Activated naive CD8-positive, alpha-beta T cell treated with anti-CD3 and anti-CD28 coated beads, Interleukin-2, amount 50 U/mL, for 16 hours (primary cell): ENCODE data around the gene ELOVL3.
A peak's percentile ranks its signal among the peaks of the same experiment; 100 is the strongest.

Experiments used
- DNase-seq: peaks from one replicate; pipeline ENCODE4 v3.0.0-alpha.2; 2020; ENCODE audit warnings: low read depth, low spot score

ELOVL3 gene

DNA sequence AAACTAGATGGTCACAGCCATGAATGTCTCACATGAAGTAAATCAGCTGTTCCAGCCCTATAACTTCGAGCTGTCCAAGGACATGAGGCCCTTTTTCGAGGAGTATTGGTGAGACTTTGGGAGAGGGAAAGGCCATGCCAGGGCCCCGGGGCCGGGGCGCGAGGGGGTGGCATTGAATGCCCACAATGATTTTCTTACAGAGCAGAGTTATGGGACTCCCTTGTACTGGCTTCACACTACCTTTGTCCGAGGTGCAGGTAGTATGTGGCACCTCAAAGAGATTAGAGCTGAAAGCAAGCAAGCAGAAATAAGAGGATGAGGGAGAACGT is 407 bp downstream of the ELOVL3 start:
- no peak for DNase-seq

DNA sequence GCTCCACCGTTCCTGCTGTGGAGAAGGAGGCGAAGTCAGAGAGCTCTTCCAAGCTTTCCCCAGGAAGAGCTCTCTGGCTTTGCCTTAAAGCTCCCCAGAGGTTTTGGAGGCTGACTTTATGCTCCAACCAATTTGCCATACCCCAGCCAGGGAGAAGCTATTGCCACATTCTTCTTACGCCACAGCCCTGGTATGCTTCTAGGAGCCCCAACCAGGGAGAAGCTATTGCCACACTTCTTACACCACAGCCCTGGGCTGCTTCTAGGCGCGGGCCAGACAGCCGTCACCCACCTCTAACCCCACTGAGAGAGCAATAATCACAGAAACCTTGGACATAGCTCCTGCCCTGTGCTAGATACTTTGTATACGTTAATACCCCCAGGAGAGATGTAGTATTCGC is 951 bp downstream of the ELOVL3 start:
- DNase-seq = no peak

DNA sequence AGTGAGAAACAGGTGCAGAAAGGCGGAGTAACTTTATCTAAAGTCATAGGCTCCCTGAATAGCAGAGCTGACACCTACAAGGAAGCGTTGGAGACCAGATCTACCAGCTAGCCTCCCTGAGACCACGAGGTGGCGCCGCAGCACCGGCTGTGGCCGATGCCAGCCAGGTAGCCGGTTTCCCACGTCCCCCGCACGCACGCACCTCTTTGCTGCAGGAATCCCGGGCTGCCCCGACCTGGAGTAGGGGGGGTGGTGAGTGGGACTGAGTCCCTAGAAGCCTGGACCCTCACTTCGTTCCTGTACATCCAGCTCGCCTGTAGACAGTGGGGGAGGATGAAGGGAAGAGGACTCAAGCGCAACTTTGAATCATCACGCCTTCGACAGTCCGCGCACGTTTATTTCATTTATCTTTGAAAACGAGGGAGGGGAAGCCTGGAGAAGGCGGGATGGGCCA is 3.7 kb downstream of the ELOVL3 start:
- peak; percentile 70 for DNase-seq

DNA sequence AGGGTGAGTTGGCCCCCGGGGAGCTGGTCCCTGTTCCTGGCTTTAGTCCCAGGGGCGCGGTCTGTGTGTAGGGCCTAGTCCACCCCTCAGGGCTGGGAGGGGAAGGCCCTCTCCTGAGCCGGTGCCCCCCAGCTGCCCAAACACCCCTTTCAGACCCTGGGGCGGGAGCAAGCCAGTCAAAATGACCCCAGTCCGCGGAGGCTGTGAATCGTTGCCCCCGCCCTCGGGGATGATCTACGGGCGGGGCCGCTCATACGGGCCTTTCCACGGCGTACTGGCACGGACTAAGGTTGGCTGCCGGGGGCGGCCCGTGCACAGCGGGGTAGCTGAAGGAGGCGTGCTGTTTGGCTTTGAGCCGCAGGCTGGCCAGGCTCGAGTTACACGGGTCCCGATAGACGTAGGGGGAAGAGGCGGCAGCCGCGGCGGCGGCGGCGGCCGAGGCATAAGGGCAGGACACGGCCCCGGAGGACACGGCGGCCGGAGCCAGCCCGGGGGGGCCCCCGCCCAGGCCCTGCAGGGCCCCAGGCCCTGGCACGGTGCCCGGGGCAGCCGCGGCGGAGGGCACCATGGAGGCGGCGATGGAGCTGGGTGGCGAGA is 4.3 kb downstream of the ELOVL3 start:
- DNase-seq = no peak

DNA sequence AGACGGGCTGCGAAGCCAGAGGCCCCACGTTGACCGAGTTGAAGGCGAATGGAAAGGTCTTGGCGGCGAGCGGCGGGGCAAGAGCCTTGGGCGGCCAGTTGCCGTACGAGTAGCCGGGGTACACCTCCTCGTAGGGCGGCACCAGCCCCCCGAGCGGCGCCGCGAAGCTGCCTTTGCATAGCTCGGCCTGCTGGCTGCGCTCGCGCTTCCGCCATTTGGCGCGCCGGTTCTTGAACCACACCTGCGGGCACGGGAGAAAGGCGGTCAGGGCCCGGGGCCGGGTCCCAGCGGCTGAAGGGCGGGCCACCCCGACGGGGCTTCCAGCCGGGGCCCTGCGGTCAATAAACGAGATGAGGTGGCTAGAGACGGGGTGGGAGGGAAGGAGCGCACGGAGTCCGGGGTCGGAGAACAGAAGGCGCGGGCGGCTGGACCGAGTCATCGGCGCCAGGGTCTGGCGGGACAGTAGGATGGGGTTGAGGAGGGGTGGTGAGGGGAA is 4.8 kb downstream of the ELOVL3 start:
- DNase-seq = no peak

DNA sequence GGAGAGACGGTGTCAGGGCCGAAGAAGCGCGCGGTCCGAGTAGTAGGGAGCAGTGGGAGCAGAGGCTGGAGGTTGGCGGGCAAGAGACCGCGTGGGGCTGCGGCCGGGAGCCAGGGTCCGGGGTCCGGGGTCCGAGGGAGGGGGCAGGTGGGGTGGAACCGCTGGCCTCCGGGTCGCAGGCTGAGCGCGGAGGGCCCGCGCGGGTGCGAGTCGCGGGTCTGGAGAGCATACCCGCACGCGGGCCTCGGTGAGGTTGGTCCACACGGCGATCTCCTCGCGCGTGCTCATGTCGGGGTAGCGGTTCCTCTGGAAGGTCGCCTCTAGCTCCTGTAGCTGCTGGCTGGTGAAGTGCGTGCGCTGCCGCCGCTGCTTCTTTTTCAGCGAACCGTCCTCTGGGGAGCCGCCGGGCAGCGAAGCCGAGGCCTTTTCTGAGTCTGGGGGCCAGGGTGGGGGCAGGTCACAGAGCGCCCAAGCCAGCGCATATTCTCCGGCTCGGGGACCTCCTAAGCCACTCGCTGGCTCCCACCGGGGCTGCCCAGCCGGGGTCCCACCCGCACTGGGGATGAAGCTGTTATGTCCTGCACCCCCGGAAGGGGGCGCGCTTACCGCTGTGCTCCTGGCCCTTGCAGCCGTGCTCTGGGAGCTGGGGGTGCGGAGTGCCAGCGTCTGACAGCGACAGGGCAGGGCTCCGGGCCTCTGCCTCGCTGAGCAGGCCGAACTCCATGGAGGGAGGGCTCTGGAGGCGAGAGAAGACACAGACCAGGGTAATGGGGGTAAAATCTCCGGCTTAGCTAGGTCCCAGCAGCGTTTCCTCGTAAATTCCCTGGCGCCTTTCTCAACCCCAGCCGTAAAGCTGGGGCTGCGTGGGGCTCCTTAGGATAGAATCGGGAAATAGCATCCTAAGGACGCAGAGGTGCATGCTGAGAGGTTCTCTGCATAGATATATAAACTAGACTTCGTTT is 5.5 kb downstream of the ELOVL3 start:
- peak; percentile 32 for DNase-seq

DNA sequence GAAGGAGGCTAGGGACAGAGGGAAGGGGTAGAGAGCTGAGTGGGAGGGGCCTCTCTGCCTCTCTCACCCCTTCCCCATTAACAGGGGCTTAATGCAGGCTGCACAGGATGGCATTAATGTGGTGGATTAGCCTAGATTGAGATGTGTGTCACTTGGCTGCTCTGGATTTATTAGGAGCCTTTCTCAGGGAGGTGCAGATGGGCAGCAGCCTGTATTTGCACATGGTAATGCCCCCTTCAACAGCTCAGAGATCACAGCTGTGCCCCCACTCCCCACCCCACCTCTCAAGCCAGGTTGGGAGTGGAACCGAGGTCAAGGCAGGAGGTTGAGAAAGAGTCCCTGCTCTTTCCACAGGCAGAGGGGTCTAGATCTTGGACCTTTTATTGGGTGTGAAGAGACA is 7.9 kb downstream of the ELOVL3 start:
- DNase-seq = no peak

DNA sequence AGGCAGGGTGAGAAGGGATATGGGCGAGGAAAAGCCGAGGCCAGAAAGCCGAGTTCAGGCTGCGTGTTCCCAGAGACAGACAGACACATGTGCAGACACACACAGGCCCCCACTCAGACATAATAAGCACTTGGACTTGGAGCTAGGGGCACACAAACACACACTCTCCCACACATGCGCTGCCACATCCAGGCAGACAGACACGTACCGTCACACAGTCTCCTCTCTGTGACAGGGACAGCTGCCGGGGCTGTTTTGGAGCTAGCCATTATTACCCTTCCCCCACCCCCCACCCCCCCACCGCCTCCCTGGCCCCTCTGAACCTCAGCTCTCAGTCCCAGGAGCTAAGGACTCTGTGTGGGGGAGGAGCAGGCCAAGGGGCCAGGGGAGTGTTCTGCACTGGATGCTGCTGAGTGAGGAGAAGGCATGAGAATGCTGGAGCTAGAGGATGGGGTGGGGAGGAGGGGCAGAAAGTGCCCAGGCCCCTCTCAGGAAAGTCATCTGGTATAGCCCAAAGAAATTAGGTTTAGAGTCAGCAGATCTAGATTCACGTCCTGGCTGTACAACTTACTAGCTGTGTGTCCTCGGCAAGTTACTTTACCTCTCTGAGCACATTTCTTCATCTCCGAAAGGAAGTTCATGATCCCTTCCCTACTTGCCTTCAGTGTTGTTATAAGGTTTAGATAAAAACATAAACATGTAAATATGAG is 8.9 kb downstream of the ELOVL3 start:
- DNase-seq = no peak

DNA sequence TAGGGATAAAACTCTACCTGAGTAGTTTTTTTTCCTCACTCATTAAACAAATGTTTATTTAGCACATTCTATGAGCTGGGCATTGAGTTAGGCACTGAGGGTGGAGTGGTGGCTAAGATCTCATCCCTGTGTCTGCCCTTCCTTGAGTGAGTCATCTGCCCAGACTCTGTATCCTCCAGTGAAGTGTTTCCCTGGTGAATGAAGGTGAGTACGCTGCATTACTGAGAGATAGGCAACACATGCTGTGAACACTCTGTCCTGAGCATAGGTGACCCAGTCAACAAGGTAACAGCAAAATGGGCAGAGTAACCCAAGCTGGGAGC is 9.5 kb downstream of the ELOVL3 start:
- DNase-seq = no peak

DNA sequence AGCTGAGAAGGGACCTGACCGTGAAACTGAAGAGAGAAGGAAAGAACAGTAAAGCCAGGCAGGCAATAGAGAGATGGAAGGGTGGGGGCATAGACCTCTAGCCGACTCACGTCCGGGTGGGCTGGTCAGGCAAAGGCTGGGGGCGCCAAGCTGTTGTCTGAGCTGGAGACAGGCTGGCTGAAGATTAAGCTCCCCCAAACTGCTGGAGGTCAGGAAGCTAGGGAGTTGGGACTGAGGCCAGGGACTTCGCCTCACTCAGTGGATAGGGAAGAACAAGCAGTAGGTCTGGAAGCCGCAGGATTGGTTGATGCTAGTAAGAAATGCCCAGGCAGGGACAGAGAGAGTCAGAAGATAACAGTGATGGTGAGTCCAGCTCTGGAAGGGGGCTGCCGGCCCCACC is 9.9 kb downstream of the ELOVL3 start:
- no peak for DNase-seq

DNA sequence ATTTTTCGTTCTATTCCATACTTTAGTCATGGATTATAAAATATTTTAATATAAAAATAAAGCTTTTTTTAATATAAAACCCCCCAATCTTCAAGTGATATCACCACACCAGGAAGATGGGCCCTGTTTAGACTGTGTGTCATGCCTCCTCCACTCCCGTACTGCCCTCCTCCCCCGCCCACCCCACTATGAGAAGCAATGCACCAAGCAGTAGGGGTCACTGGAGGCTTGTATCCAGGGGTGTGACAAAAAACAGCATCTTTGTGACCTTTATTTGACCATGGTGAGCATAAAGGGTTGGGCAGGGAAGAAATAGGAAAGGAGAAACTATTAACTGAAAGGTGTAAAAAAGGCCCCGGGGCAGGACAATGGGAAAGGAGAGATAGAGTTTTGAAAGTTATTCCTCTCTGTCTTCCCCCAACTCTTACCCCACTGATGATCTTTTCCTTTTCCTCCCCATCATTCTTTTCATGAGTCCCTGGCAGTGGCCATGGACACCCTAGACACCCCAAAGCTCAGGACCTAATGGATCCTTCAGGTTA is 11.7 kb downstream of the ELOVL3 start:
- no peak for DNase-seq

DNA sequence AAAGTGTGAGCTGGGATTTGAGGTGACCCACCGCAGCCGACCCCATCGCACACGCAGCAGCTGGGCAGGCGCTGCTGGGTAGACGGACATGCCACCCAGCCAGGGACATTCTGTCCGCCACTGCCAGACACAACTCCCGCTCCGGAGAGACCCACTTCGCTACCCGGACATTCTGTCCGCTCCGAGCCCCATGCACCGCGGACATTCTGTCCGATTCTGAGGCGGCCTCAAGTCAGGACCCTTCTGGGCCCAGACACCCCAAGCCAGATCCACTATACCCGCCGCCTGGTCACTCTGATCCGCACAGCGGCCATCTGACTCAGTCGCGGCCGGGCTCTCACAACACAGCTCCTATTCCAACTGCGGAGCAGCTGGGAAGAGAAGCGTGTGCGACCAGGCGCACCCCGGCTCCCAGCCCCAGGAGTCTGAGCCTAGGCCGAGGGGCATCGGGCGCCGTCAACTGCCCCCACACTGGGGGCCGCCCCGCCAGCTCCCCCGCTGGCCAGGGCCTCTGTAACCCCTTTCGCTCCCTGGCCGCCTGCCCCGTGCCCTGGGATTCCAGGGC is 14.4 kb downstream of the ELOVL3 start:
- no peak for DNase-seq

DNA sequence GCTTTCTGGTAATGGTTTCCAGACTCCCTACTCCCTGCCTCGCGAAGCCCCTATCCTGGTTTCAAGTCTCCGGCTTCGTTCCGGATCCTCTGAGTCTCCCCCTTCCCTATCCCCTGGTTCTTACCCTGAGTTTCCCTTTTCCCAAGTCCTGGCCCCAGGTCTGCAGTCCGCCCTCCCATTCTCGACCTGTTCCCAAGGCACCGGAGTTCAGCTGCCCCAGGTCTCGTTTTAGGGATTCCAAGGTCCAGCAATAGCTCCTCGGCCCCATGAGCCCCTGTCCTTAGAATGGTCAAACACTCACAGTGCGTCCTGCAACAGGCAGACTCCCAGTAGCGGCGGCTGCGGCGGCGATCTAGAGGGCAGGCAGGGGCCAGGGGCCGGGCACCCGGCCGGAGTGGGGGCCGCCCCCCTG is 14.9 kb downstream of the ELOVL3 start:
- DNase-seq = no peak

DNA sequence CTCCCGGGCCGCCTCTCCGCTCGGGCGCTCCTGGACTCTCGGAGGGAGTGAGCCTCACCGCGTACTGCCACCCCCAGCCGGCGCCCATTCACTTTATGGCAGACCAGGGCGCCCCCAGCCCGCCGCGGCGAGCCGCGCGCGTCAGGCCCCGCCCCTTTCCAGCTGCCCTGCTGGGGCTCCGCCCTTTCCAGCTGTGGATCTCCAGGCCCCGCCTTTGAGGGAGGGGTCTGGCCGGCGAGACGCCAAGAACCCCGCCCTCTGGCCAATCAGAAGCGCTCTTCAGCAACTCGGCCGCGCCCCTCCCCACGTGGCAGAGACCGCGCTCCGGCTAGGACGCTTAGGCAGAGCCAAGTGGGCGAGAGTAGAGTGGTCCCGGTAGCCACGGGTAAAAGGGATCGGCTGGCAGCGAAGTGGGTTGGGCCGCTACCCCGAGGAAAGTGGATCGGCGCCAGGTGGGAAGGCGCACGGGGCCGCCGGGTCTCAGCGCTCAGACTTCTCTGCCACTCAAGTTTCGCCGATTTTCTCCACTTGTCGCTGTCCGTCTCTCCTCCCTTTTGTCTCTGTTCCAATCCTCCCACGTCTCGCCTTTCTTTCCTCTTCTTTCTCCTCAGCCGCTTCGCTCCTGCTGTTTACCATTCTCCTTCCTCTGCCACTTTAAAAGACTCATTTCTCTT is 15.5 kb downstream of the ELOVL3 start, which contains the start of gene PITX3:
PITX3 (minus strand) TSS at position 69 of the 674 bp plus-strand sequence. CDS start 9,432 bp downstream, outside the sequence.
- DNase-seq = peak; percentile 83

DNA sequence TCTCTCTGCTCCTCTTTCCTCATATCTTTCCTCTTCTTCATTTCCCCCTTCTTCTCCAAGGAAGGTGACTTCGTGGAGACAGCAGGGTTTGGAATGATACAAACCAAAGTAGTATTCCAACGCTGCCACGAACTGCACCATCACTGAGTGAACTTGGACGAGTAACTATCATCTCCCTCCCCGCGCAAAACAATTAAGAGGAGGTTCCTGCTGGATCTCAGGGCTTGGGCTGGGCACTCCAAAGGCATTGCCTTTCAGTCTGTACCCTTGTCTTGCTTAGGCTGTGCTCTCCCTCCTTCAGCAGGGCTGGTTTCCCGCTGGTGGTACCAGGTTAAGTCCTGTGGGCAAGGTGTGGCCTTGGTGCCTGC is 16.0 kb downstream of the ELOVL3 start:
- no peak for DNase-seq

DNA sequence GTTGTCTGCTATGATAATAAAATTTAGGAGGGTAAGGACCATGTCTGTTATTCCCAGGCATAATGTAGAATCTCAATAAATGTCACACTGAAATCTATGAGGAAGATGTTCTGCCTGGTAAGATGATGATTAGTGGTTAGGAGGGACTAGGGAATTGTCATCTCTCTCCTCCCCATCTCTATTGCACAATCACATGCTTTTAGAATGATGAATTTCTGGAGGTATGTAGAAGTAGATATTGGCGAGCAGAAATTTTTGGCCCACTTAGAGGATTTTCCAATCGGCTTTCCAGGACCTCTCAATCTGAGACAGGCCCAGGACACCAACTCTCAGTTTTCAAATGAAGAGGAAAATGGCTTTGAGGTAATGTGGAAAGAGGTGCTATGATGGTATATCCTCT is 17.2 kb downstream of the ELOVL3 start:
- DNase-seq = no peak

DNA sequence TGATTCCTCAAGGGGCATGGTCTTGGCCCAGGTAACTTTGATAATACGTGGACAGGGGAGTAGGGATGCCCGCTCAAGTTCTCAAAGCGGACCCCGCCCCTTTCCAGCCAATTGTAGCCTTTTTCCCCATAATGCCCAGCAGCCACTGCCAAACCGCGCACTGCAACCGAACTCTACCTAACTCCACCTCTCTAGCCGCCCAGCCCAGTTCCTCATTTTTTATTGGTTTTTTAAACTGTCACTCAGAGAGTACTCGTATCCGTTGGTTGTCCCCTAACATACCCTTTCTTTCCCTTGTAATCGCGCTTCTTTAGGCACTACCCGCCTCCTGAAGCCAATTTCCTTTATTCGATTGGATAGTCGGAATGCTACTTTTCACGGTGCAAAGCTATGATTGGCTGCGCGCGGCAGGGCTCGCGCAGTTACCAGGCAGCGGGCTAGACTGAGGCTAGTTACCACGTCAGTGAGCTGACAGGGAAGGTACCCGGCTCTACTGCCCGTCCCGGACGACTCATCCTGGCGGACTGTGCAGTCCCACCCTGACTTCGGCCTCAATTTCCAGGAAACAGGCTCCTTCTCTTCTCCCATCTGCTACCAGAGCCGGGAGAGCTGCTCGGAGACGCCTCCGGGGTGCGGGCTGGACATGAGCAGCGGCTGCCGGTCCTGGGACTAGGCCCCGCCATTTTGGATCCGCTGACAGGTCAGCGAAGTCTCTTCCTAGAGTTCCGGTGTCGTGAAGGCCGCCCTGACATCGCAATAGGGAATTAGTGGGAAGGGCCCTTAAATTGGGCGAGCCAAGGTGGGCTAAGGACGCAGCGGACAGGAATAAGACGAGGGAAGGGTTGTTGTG is 19.2 kb downstream of the ELOVL3 start, which contains the start of gene GBF1:
GBF1 (plus strand) TSS at position 451 of the 850 bp plus-strand sequence. CDS start 13,407 bp downstream, outside the sequence.
- DNase-seq = peak; percentile 71

DNA sequence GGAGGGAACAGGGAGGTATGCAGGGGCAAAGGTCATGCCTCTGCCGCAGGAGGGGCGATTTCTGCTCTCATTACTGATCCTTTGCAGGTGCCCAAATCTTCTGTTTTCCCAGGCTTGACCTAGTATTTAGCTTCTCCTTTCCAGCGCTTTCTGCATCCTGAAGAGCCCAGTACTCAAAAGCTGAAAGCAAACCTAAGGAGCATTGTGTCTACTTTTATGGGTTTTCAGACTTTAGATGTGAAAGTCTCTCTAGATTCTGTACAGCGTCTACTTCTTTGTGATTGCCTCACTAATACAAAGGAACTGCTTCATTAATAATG is 19.8 kb downstream of the ELOVL3 start:
- no peak for DNase-seq

DNA sequence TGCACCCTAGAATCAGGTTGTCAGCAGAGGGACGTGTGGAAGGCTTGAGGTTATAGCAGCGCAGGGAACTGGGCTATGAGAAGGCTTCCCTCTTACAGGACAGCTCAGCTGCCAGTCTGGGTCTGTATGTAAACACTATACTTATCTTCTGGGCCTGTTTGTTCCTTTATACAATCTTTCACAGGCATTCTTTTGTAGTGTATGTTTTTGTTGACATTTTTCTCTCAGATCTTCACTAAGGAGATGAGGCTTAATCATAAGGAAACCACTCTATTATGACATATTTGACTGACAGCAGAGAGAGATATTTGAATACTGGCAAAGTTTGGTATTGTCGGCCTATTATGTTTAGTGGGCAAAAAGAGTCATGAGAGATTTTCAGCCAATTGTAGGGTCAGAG is 20.2 kb downstream of the ELOVL3 start:
- DNase-seq = no peak

DNA sequence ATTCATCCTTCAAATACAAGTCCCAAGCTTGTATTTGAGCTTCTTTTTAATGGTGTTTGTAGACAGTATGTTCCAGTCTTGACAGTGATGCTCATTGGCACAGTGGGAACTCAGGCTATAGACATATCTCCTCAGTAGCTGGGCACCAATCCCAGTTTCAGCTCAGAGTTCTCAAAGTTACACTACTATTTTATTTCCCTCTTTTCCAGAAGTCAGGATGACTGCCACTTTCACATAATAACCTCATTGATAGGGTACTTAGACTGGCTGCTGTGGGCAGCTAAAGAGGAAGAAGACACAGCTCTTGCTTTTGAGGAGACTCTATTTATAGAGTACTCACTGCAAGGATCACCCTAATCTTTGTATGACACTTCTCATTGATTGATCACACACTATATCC is 21.6 kb downstream of the ELOVL3 start:
- no peak for DNase-seq
